SJSA1 (cell line): ENCODE measurements around the gene DND1. TPM values are rescaled to one million over a fixed set of nuclear protein-coding genes. Genes with fewer than 3 reads are reported as not detected.
"Not testable (repeated sequence)": the region's sequence is repeated elsewhere in the genome, so short reads cannot be mapped to it uniquely, and the experiment has no call there.

Experiments
- DNase-seq, 2 experiments: peaks; one replicate each; pipeline ENCODE4 v3.0.0-alpha.2; 2015 to 2020; ENCODE audit warnings: low spot score in 2 of 2, low read depth in 1 of 2
- H3K27ac ChIP-seq: fragments of 250-450 bp; sonication (Bioruptor Pico); 2 replicates; pipeline ENCODE4 v1.5.1; 2020; ENCODE audit warnings: mild to moderate bottlenecking, moderate library complexity
- H3K27me3 ChIP-seq: fragments of 250-450 bp; sonication (Bioruptor Pico); replicated peaks from 2 replicates; pipeline ENCODE4 v1.5.1; 2020; ENCODE audit warnings: mild to moderate bottlenecking, moderate library complexity
- H3K36me3 ChIP-seq: fragments of 250-450 bp; sonication (Bioruptor Pico); 2 replicates; pipeline ENCODE4 v1.5.1; 2020; ENCODE audit warnings: mild to moderate bottlenecking
- H3K4me1 ChIP-seq: fragments of 250-450 bp; sonication (Bioruptor Pico); replicated peaks from 2 replicates; pipeline ENCODE4 v1.6.1; 2021; ENCODE audit warnings: mild to moderate bottlenecking
- H3K4me3 ChIP-seq: fragments of 250-450 bp; sonication (Bioruptor Pico); 2 replicates; pipeline ENCODE4 v1.5.1; 2020; ENCODE audit warnings: mild to moderate bottlenecking
- H3K9me3 ChIP-seq: fragments of 250-450 bp; sonication (Bioruptor Pico); replicated peaks from 2 replicates; pipeline ENCODE4 v1.5.1; 2020; ENCODE audit warnings: mild to moderate bottlenecking
- total RNA-seq: library from RNA; depleted of rRNA; stranded (reverse); fragments of >200 nt; shearing (Covaris generic); gene quantifications from 2 replicates; pipeline ENCODE4 v1.2.3, GENCODE V29; 2014

Gene DND1
- total RNA-seq, 1 experiment from 2014 or later: 1.2 TPM

- Histone ChIP-seq H3K27me3 (no peaks in the 10 kb centered on the region), H3K4me3 (peak within 1 kb of the TSS; percentile 59), H3K4me1 (peaks cover 15% of the 10 kb centered on the region), H3K36me3 (peaks cover 69% of the 10 kb centered on the region), H3K27ac (peak within 1 kb of the TSS; percentile 54), H3K9me3 (no peaks in the 10 kb centered on the region)
- DNase-seq: peak; percentile 97 to 98
Measured at GRCh38 chr5:140690941-140691924, 17.9 kb upstream of the DND1 start, which contains the start of the genes HARS1 and HARS2. Gene HARS1, minus strand, starts transcription at chr5:140691370. Its CDS starts 66 bp downstream, at chr5:140691304. Gene HARS2, plus strand, starts transcription at chr5:140691455. Its CDS starts 194 bp downstream, at chr5:140691649.

GRCh38 chr5:140690376-140690932 lies 17.1 kb upstream of the DND1 start:
- DNase-seq: no peak
- H3K27me3 ChIP-seq: no peaks in the 10 kb centered on the region

GRCh38 chr5:140678993-140679392 lies 5.6 kb upstream of the DND1 start:
- H3K36me3 ChIP-seq: peaks cover 100% of the 10 kb centered on the region
- no peak overlapping the region for H3K27ac ChIP-seq
- no peak for DNase-seq
- no peaks in the 10 kb centered on the region for H3K4me1 ChIP-seq
- no peaks in the 10 kb centered on the region for H3K27me3 ChIP-seq
- no peaks in the 10 kb centered on the region for H3K9me3 ChIP-seq
- H3K4me3 ChIP-seq: no peak overlapping the region

More at GRCh38 chr5:140690376-140690932, 17.1 kb upstream of the DND1 start:
- Histone ChIP-seq H3K27ac (peak overlapping the region; percentile 41), H3K9me3 (no peaks in the 10 kb centered on the region), H3K4me1 (peaks cover 15% of the 10 kb centered on the region), H3K36me3 (peaks cover 66% of the 10 kb centered on the region), H3K4me3 (peak overlapping the region; percentile 59)

GRCh38 chr5:140677947-140678346 lies 4.6 kb upstream of the DND1 start:
- Histone ChIP-seq H3K4me3 (no peak overlapping the region), H3K27me3 (no peaks in the 10 kb centered on the region), H3K4me1 (no peaks in the 10 kb centered on the region), H3K36me3 (peaks cover 100% of the 10 kb centered on the region), H3K9me3 (no peaks in the 10 kb centered on the region), H3K27ac (no peak overlapping the region)
- no peak for DNase-seq

- no peaks in the 10 kb centered on the region for H3K4me1 ChIP-seq
- H3K36me3 ChIP-seq: peaks cover 98% of the 10 kb centered on the region
- no peak overlapping the region for H3K27ac ChIP-seq
- no peak overlapping the region for H3K4me3 ChIP-seq
- H3K9me3 ChIP-seq: no peaks in the 10 kb centered on the region
- no peaks in the 10 kb centered on the region for H3K27me3 ChIP-seq
- DNase-seq: no peak
Measured at GRCh38 chr5:140674629-140675028, 1.3 kb upstream of the DND1 start.

- Histone ChIP-seq H3K9me3 (no peaks in the 10 kb centered on the region), H3K36me3 (peaks cover 98% of the 10 kb centered on the region), H3K27me3 (no peaks in the 10 kb centered on the region), H3K27ac (no peak overlapping the region), H3K4me1 (no peaks in the 10 kb centered on the region), H3K4me3 (no peak overlapping the region)
- DNase-seq: no peak
Measured at GRCh38 chr5:140674211-140674610, 835 bp upstream of the DND1 start.

GRCh38 chr5:140672455-140673186 lies 755 bp downstream of the DND1 start:
- H3K9me3 ChIP-seq: no peaks in the 10 kb centered on the region
- H3K27ac ChIP-seq: no peak overlapping the region
- no peaks in the 10 kb centered on the region for H3K4me1 ChIP-seq
- DNase-seq: no peak
- H3K4me3 ChIP-seq: no peak overlapping the region
- H3K27me3 ChIP-seq: no peaks in the 10 kb centered on the region
- H3K36me3 ChIP-seq: peaks cover 98% of the 10 kb centered on the region

GRCh38 chr5:140671472-140672125 lies 1.8 kb downstream of the DND1 start:
- Histone ChIP-seq H3K27me3 (no peaks in the 10 kb centered on the region), H3K4me1 (no peaks in the 10 kb centered on the region), H3K36me3 (peaks cover 98% of the 10 kb centered on the region), H3K9me3 (no peaks in the 10 kb centered on the region), H3K27ac (no peak overlapping the region), H3K4me3 (no peak overlapping the region)
- no peak for DNase-seq

- not testable (repeated sequence) for DNase-seq, H3K4me3 ChIP-seq, H3K9me3 ChIP-seq, H3K27me3 ChIP-seq, H3K27ac ChIP-seq, H3K4me1 ChIP-seq
- peaks cover 98% of the 10 kb centered on the region for H3K36me3 ChIP-seq
Measured at GRCh38 chr5:140671035-140671434, 2.3 kb downstream of the DND1 start.

GRCh38 chr5:140664359-140665119 lies 8.8 kb downstream of the DND1 start, which contains the start of gene WDR55:
Gene WDR55, plus strand, starts transcription at chr5:140664904. Its CDS starts 9 bp downstream, at chr5:140664913.
- H3K27me3 ChIP-seq: no peaks in the 10 kb centered on the region
- H3K36me3 ChIP-seq: peaks cover 82% of the 10 kb centered on the region
- H3K27ac ChIP-seq: peak within 1 kb of the TSS; percentile 51
- no peaks in the 10 kb centered on the region for H3K9me3 ChIP-seq
- peak within 1 kb of the TSS; percentile 60 for H3K4me3 ChIP-seq
- H3K4me1 ChIP-seq: peaks cover 13% of the 10 kb centered on the region
- peak; percentile 98 to 99 for DNase-seq

- peak overlapping the region; percentile 60 for H3K4me3 ChIP-seq
- no peak for DNase-seq
- H3K27me3 ChIP-seq: no peaks in the 10 kb centered on the region
- no peaks in the 10 kb centered on the region for H3K9me3 ChIP-seq
- H3K27ac ChIP-seq: peak overlapping the region; percentile 51
- peaks cover 82% of the 10 kb centered on the region for H3K36me3 ChIP-seq
- peaks cover 13% of the 10 kb centered on the region for H3K4me1 ChIP-seq
Measured at GRCh38 chr5:140664030-140664358, 9.4 kb downstream of the DND1 start.

- H3K27me3 ChIP-seq, H3K4me1 ChIP-seq, DNase-seq, H3K4me3 ChIP-seq, H3K9me3 ChIP-seq, H3K27ac ChIP-seq: not testable (repeated sequence)
- H3K36me3 ChIP-seq: peaks cover 82% of the 10 kb centered on the region
Measured at GRCh38 chr5:140660371-140660770, 13.0 kb downstream of the DND1 start.

GRCh38 chr5:140658870-140659269 lies 14.5 kb downstream of the DND1 start:
- H3K36me3 ChIP-seq: peaks cover 92% of the 10 kb centered on the region

More at GRCh38 chr5:140658870-140659269, 14.5 kb downstream of the DND1 start:
- Histone ChIP-seq H3K27me3 (no peaks in the 10 kb centered on the region), H3K4me1 (peaks cover 5% of the 10 kb centered on the region), H3K27ac (no peak overlapping the region), H3K4me3 (no peak overlapping the region), H3K9me3 (no peaks in the 10 kb centered on the region)
- no peak for DNase-seq
